SHP77 treated with DMSO at 0.1 percent for 48 hours (cell line): ENCODE results near the gene AMPD3.

Source experiments
- DNase-seq: peaks from one replicate; lab custom pipeline; 2025; lab: John Stamatoyannopoulos, UW

AMPD3 gene

DNA sequence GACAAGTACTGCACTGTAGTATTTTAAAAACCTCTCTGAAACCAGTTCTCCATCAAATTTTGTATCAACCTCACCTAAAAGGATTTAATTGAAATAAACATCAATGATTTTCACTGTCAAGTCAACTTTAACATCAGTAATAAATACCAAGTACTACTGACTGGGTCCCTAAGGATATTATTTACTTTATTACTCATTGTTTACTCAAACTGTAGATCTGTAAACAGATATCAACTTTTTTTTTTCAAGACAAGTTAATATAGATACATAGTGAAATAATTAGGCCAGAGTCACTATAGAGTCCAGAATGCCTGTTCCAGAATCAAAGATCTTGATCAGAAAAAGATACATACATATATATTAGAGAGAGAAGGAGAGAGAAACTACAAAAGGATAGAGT is 84.3 kb downstream of the AMPD3 start:
- DNase-seq: no peak

GRCh38 chr11:10540546-10540914 is 85.5 kb downstream of the AMPD3 start:
- DNase-seq: no peak

DNA sequence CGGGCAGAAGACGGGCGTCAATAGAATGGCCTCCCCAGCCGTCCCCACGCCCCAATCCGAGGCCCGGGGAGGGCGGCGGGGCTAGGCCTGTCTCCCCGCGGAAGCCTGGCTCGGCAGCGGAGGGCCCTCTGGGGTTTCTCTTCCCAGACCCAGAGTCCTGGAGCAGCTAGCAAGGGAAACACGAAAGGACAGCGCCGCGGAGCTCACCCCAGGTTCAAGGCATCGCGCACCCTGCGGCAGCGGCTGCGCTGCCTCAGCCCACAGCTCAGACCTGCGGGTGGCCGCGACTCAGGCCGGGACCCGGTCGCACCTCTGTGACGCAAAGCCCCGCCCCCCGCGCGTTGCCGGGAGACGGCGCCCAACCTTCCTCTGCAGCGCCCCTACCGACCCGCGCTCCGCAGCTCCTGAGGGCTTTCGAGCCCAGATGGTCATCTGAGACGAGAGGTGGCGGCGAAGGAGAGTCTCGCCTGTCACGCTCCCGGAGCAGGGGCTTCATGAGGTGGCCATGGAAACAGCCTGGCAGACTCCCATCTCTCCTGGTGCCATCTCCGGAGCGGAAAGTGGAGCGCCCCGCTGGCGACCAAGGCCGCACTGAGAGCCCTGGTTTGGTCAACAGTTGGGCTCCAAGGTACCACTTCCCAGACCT is 86.0 kb downstream of the AMPD3 start, which contains the start of gene RNF141:
RNF141 (minus strand) TSS at position 273 of the 646 bp plus-strand sequence. CDS start 7,029 bp downstream, outside the sequence.
- DNase-seq: peak; percentile 74

- DNase-seq: no peak
Observed at GRCh38 chr11:10541561-10541930, 86.5 kb downstream of the AMPD3 start.

GRCh38 chr11:10542776-10543175 is 87.7 kb downstream of the AMPD3 start:
- DNase-seq: no peak

GRCh38 chr11:10543782-10544181 is 88.7 kb downstream of the AMPD3 start:
- no peak for DNase-seq

DNA sequence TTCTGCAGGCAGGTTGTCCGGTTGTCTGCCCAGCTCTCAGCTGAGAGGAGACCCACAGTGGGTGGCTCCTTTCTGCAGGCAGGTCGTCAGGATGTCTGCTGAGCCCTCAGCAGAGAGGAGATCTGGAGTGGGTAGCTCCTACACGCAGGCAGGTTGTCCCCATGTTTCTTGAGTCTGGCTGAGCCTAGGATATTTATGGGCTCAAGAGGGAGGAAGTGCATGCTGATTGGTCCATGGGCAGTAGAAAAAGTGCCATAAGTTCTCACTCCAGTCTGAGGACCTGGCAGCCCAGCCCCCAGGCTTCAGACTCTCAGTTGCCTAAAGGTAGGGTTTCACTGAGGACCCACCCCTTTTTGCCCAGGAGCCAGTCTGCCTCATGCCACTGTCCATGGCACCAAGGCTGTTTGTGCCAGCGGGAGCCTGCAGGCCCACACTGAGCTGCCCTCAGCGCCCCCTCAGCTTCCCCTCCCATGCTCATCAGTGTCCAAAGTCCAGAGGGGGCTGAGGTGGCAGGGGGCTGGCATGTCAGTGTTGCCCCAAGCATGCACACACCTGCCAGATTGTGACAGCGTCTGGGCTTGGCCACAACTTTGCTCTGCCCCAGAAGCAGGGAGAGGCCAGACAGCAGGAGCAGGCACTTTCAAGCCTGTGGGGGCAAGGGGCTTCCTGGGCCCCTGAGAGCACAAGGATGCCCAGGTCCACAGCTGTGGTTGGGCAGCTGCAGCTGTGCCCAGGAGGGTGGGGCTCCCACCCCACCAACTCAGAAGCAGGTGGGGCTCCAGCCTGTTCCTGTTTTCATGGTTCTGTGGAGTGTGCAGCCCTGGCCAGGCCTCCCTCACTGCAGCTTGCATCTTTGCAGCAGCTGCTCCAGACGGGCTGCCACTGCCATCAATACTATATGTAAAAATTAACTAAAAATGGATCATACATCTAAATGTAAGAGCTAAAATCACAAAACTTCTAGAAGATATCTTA is 89.7 kb downstream of the AMPD3 start:
- DNase-seq: no peak

DNA sequence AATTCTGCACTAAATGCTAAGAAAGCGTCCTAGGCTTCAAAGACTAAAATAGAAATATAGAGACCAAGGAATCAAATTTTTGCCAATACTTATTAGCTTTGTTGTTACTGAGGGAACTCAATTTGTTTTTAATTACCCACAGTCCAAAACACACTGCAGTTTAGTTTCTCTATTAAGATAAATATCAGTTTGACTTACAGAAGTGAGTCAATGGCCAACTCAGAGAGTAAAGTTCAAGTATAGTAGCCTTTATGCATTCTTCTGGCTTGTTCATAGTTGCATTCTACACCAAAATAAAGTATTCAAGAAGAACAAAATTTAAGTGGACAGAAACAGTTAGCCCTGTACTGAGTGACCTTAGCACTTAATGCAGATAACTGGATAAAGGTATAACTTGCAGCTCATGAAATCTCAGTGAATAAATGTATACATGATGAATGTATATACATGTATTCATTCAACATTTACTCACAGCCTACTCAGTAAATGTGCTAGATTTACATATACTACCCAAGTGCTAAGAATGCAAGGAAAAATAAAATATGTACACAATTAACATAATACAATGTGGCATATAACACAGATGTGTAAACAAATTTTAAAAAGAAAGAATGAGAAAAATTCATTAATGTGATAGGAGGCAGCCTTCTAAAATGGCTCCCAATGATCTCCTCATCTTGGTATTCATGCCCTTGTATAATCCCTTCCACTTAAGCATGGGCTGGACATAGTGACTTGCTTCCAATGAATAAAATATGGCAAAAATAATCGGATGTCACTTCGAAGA is 95.6 kb downstream of the AMPD3 start:
- DNase-seq: no peak

- DNase-seq: no peak
Observed at GRCh38 chr11:10551290-10551592, 96.2 kb downstream of the AMPD3 start.

DNA sequence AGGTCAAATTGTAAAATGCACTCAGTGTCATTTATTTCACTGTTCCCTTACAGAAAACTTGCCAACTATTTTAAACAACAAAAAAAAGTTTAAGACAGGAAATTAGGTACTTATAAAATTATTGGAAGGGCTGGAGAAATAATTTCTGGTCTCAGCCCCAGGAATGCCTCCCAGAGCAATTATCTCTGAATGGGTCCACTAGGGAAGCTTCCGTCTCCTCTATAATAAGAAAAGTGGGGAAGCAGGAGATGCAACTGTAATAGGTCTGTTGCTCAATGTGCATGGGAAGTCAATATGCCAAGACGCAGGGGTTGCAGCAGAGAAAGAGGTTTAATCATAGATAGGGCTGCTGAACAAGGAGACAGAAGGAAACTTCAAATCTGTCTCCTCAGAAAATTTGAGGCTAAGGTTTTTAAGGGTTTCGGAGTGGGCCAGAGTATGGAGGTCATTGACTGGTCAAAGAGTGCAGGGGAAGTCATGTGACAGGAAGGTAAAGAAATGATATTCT is 96.8 kb downstream of the AMPD3 start:
- no peak for DNase-seq

DNA sequence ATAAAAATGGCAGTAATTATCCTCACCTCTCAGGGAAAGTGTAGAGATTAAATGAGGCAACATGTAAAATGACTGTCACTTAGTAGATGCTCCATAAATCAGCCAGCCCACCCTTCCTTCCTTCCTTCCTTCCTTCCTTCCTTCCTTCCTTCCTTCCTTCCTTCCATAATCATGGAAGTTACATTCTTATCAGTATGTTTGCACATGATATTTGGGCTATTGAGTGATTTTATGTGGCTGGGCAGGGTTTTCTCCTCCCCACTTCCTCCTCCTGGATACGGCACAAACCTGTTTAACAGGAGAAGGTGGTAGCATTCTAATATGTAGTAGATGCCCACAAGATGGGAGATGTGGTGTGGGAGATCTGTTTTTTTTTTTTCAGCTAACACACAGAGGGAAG is 101.5 kb downstream of the AMPD3 start:
- no peak for DNase-seq
